A673 (cell line): Measurements from ENCODE around the gene MPP1. TPM values are rescaled to one million over a fixed set of nuclear protein-coding genes. Genes with fewer than 3 reads are reported as not detected.

Experiments
- BruUV-seq: library from RNA; stranded (reverse); fragments of 400-500 nt; replicated peaks from 2 replicates; lab custom pipeline; 2021; lab: Mats Ljungman, UMichigan
- CTCF ChIA-PET: fragments of 300-600 bp; sonication (Branson Sonifier 250); formaldehyde crosslinking; loops from one replicate; lab custom pipeline; 2022; ENCODE audit warnings: antibody characterized with exemption; lab: Charles Lee
- POLR2A ChIA-PET: fragments of 300-600 bp; sonication (Branson Sonifier 250); formaldehyde crosslinking; loops from one replicate; lab custom pipeline; 2022; ENCODE audit warnings: antibody characterized with exemption; ENCODE audit not compliant: low non-redundant PET; lab: Charles Lee
- DNase-seq: peaks from one replicate; pipeline ENCODE4 v3.0.0-alpha.2; 2015; ENCODE audit warnings: low spot score
- H3K27ac ChIP-seq: fragments of 200-600 bp; sonication (generic); 2 replicates; pipeline ENCODE4 v1.5.1; 2016; ENCODE audit warnings: mixed run types, low read depth, mild to moderate bottlenecking, mixed read lengths, antibody characterized with exemption, low read length; ENCODE audit not compliant: poor library complexity, severe bottlenecking
- H3K27me3 ChIP-seq: fragments of 200-600 bp; sonication (generic); replicated peaks from 2 replicates; pipeline ENCODE4 v1.6.1; 2017; ENCODE audit warnings: mixed run types, low read depth, mild to moderate bottlenecking, mixed read lengths, antibody characterized with exemption, low read length; ENCODE audit not compliant: insufficient read depth, poor library complexity
- H3K36me3 ChIP-seq: fragments of 200-600 bp; sonication (generic); 2 replicates; pipeline ENCODE4 v1.6.1; 2016; ENCODE audit warnings: mixed run types, mild to moderate bottlenecking, mixed read lengths, antibody characterized with exemption, low read length; ENCODE audit not compliant: insufficient read depth, poor library complexity, severe bottlenecking
- H3K4me1 ChIP-seq: fragments of 200-600 bp; sonication (generic); 2 replicates; pipeline ENCODE4 v1.6.1; 2017; ENCODE audit warnings: mixed run types, mild to moderate bottlenecking, mixed read lengths, antibody characterized with exemption, low read length; ENCODE audit not compliant: insufficient read depth, poor library complexity, severe bottlenecking
- H3K4me3 ChIP-seq: fragments of 200-600 bp; sonication (generic); 2 replicates; pipeline ENCODE4 v1.5.1; 2016; ENCODE audit warnings: low read depth, mixed run types, mild to moderate bottlenecking, mixed read lengths, low read length; ENCODE audit not compliant: poor library complexity, severe bottlenecking
- H3K9me3 ChIP-seq: fragments of 200-600 bp; sonication (generic); 2 replicates; pipeline ENCODE4 v1.6.1; 2016; ENCODE audit warnings: mixed run types, low read depth, mild to moderate bottlenecking, mixed read lengths, antibody characterized with exemption, low read length; ENCODE audit not compliant: poor library complexity, severe bottlenecking
- EZH2 ChIP-seq: fragments of 200-600 bp; sonication (generic); IDR thresholded peaks from 2 replicates; pipeline ENCODE4 v1.6.1; 2017; ENCODE audit warnings: borderline replicate concordance, low read depth, mild to moderate bottlenecking, mixed read lengths, antibody characterized with exemption, low read length; ENCODE audit not compliant: poor library complexity, severe bottlenecking
- intact Hi-C: fragments of 100-400 bp; cut with micrococcal nuclease; formaldehyde crosslinking; loops from one replicate; pipeline ENCODE4 v1.10.0; 2022; ENCODE audit not compliant: unreplicated experiment
- total RNA-seq: library from RNA; stranded (reverse); gene quantifications from 2 replicates; pipeline ENCODE4 v1.2.3, GENCODE V29; 2021
- TF ChIP-seq, protein P1 (sequence below): fragments of 300-800, 200-600 bp; sonication (generic); conservative IDR thresholded peaks from 2 replicates; pipeline ENCODE4 v1.5.1; 2017; ENCODE audit warnings: low read depth, mild to moderate bottlenecking, antibody characterized with exemption, low read length, moderate library complexity, mixed read lengths

MPP1 gene
- total RNA-seq, 1 experiment from 2014 or later, result 10.4 TPM

DNA sequence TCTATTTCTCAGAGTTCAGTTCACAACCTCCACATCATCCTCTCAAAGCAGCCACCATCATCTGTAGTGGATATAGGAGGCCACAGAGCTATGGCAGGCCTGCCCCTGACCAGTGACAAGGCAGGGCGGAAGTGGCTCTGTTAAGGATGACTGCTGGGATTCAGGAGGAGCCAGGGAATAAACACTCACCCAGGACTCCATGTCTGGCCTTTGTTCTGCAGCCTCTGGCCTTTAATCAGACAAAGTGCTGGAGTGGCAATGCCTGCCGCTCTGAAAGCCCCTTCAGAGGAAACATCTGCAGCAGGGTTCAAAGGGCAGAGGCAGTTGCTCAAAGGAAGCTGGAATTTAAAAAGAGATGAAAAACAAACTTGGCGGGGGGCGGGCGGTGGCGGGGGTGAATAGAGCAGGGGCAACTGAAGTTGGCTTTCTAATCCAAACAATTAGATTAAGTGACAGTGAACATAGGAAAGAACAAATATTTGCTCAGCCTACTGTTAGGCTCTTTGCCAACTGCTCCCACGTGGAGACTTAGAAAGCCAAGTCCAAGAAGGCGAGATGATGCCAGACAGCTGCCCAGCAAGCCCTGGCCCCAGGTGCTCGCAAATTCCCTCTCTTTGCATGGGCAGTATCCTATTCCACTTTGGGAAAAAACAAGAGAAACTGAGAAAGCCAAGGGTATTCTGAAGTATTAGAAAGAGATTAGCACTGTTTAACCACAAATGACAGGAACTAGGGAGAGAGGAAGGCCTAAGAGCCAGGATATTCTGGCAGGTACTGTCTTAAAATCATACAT, 5.5 kb downstream of the MPP1 start:
- intact Hi-C loops, result no loop called here

DNA sequence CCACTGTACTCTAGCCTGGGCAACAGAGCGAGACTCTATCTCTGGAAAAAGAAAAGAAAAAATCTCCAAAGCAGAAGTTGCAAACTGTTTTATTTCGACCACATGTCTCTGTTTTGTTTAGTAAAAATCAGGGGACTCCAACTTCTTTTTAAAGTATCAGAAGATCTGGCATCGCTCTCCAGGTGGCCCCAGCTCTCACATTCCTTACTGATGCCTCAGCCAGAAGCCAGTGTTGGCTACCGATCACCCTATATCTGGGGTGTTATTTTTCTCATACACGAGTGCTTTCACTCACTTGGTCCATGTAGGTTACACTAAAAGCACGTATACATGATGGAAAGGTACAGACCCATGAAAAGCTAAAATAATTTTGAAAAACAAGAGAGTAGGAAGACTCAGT, 8.3 kb downstream of the MPP1 start:
- TF ChIP-seq EZH2, result no peak
- DNase-seq, result no peak
- Histone ChIP-seq H3K27ac (no peak overlapping the region), H3K4me3 (no peak overlapping the region), H3K4me1 (peaks cover 10% of the 10 kb centered on the region), H3K27me3 (no peaks in the 10 kb centered on the region), H3K36me3 (no peaks in the 10 kb centered on the region), H3K9me3 (no peaks in the 10 kb centered on the region)
- ChIA-PET POLR2A (no interaction called here), CTCF (no interaction called here)
- intact Hi-C loops, result no loop called here
- no TSS peak for BruUV-seq

More for the DNA sequence above, 5.5 kb downstream of the MPP1 start:
- TF ChIP-seq, protein P1, sequence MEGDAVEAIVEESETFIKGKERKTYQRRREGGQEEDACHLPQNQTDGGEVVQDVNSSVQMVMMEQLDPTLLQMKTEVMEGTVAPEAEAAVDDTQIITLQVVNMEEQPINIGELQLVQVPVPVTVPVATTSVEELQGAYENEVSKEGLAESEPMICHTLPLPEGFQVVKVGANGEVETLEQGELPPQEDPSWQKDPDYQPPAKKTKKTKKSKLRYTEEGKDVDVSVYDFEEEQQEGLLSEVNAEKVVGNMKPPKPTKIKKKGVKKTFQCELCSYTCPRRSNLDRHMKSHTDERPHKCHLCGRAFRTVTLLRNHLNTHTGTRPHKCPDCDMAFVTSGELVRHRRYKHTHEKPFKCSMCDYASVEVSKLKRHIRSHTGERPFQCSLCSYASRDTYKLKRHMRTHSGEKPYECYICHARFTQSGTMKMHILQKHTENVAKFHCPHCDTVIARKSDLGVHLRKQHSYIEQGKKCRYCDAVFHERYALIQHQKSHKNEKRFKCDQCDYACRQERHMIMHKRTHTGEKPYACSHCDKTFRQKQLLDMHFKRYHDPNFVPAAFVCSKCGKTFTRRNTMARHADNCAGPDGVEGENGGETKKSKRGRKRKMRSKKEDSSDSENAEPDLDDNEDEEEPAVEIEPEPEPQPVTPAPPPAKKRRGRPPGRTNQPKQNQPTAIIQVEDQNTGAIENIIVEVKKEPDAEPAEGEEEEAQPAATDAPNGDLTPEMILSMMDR, result no peak
- no peak for TF ChIP-seq EZH2
- Histone ChIP-seq H3K4me3 (no peak overlapping the region), H3K27me3 (no peaks in the 10 kb centered on the region), H3K9me3 (no peaks in the 10 kb centered on the region), H3K27ac (no peak overlapping the region), H3K4me1 (peaks cover 10% of the 10 kb centered on the region), H3K36me3 (no peaks in the 10 kb centered on the region)
- ChIA-PET POLR2A (no interaction called here), CTCF (no interaction called here)
- no TSS peak for BruUV-seq
- peak; percentile 5 for DNase-seq

DNA sequence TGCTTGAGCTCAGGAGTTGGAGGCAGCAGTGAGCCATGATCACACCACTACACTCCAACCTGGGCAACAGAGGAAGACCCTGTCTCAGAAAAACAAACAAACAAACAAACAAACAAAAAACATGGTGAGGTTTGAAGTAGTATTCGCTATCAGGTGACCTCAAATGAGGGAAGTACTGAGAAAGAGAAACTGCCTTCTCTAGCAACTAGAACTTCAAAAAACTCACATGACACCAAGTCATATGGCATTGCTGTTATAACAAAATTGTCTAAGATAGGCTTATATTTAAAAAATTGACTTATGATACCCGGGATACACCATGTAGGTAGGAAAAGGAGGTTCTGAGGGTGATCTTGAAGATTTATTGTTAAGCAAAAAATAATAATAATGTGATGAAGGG, 10.3 kb downstream of the MPP1 start:
- H3K27me3 ChIP-seq, result no peaks in the 10 kb centered on the region
- no peak overlapping the region for H3K27ac ChIP-seq
- intact Hi-C loops, result no loop called here
- H3K4me1 ChIP-seq, result peaks cover 9% of the 10 kb centered on the region
- TF ChIP-seq, protein P1, result no peak
- TF ChIP-seq EZH2, result no peak
- no peaks in the 10 kb centered on the region for H3K36me3 ChIP-seq
- DNase-seq, result no peak
- CTCF ChIA-PET, result no interaction called here
- POLR2A ChIA-PET, result no interaction called here
- H3K4me3 ChIP-seq, result no peak overlapping the region
- no TSS peak for BruUV-seq
- no peaks in the 10 kb centered on the region for H3K9me3 ChIP-seq
